IMR-90 (cell line): ENCODE data around the gene IBSP.

ENCODE experiments used
- CTCF ChIP-seq: conservative IDR thresholded peaks from 2 replicates; pipeline ENCODE4 v1.5.1; 2012; ENCODE audit warnings: mild to moderate bottlenecking, low read depth, low read length, improper control_type of control experiment
- TF ChIP-seq, protein P1 (sequence below): fragments of 150-350 bp; IDR thresholded peaks from 2 replicates; pipeline ENCODE4 v1.6.1; 2017; ENCODE audit warnings: mild to moderate bottlenecking, antibody characterized with exemption, low read length, low read depth

DNA sequence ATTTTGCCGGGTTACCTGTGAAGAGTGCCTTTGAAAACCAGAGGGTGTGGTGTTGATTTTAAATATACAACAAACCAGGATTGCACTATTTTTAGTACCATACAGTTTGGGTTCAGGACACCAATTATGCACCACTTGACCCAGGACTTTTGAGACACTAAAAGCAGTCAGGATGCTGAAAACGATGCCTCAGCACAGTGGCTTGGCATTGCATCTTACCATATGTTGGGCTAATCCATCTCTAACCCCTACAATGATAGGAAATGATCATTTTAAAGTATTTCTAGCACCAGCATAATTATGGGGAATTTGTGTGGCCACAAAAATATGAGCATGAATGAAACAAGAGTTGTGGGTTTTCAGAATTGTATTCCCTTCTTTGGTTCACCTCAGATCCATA lies 4.1 kb downstream of the IBSP start:
- no peak for TF ChIP-seq CTCF
- TF ChIP-seq, protein P1, sequence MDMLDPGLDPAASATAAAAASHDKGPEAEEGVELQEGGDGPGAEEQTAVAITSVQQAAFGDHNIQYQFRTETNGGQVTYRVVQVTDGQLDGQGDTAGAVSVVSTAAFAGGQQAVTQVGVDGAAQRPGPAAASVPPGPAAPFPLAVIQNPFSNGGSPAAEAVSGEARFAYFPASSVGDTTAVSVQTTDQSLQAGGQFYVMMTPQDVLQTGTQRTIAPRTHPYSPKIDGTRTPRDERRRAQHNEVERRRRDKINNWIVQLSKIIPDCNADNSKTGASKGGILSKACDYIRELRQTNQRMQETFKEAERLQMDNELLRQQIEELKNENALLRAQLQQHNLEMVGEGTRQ = no peak
